ENCODE results near the gene SH2D7. TPM values are rescaled to one million over a fixed set of nuclear protein-coding genes. Genes with fewer than 3 reads are reported as not detected.
A peak's percentile ranks its signal among the peaks of the same experiment; 100 is the strongest.

Gene SH2D7
- total and polyA plus RNA-seq, 5 donors: 0.02 TPM; not detected in 4

DNA sequence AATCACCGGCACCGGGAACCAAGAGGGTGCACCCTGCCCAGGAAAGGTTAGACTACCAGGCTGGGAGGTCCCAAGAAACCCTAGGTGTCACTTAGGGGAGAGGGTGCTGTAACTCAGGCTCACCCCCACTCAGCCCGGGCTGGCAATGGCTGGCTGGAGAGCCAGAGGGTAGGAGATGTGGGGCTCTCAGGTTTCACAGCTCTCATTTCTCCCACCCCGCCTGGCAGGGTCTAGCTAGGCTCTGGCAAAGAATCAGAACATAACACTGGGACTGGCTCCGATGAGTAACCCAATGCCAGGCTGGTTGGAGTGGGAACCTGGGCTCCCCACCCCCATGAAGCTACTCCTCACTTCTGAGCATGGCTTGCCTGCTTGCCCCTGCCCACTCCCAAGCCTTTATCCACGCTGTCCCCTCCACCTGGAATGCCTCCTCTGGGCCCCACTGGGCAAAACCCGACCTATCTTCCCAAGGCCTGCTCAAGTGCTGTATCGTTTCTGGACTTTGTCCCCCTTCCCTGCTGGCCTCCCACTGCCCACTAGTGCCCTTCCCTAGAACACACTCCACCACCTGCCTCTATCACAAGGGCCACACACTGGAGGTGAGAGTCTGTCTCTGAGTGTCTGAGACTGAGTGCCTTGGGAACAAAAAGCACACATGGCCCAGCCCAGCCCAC is 36.9 kb downstream of the SH2D7 start:
- ATAC-seq: peak; percentile 41 to 52
- peak; percentile 33 to 58 (median 58) for DNase-seq
- intact Hi-C loops (cut with DNase I): loop anchor here in 2 of 4 donors (5.0 to 10.0 kb wide), 2 partner anchors 113 to 296 kb away; no protein-coding TSS in a partner anchor
- Histone ChIP-seq H3K9me3 (ENCODE audit: control insufficient read depth, low read length) (no peaks in the 10 kb centered on the region), H3K27ac (ENCODE audit: low read length) (no peak overlapping the region), H3K27me3 (ENCODE audit: control insufficient read depth, insufficient read depth) (no peaks in the 10 kb centered on the region), H3K4me3 (ENCODE audit: low read length) (no peak overlapping the region), H3K4me1 (ENCODE audit: control insufficient read depth, insufficient read depth, low read length) (no peaks in the 10 kb centered on the region)
- 51% methylated on average over 8 of the region's 8 CpGs for WGBS

DNA sequence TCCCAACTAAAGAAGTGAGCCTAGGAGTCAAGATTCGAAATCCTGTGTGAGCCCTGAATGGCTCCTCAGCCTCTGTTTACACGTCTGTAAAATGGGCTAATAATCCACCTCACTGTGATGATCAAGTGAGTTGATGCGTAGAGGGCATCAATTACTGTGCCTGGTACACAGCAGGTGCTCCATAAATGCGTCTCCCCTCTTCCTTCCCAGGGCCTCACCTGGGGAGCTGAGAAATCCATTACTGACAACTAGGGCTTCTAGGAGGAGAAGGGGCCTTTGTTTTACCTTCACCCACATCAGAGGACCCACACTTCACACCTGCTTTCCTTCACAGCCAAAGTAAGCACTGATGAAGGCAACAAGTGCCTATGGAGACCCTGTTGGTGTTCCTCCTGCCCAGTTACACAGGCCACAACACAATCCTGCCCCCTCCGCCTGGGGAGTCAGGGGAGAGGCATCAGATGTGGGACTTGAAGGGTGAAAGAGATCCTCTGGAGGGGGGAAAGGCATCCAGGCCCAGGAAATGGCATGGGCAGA is 37.5 kb downstream of the SH2D7 start:
- no peak overlapping the region for H3K27ac ChIP-seq (ENCODE audit: low read length)
- no peak for ATAC-seq
- intact Hi-C loops (cut with DNase I): loop anchor here in 3 of 4 donors (5.0 to 10.0 kb wide), 2 partner anchors 112 to 295 kb away; no protein-coding TSS in a partner anchor
- WGBS: 91% methylated on average over 5 of the region's 5 CpGs
- no peaks in the 10 kb centered on the region for H3K27me3 ChIP-seq (ENCODE audit: control insufficient read depth, insufficient read depth)
- no peaks in the 10 kb centered on the region for H3K9me3 ChIP-seq (ENCODE audit: control insufficient read depth, low read length)
- DNase-seq: peak in 1 of 3 donors; percentile 22
- H3K4me1 ChIP-seq (ENCODE audit: control insufficient read depth, insufficient read depth, low read length): no peaks in the 10 kb centered on the region
- H3K4me3 ChIP-seq (ENCODE audit: low read length): no peak overlapping the region

DNA sequence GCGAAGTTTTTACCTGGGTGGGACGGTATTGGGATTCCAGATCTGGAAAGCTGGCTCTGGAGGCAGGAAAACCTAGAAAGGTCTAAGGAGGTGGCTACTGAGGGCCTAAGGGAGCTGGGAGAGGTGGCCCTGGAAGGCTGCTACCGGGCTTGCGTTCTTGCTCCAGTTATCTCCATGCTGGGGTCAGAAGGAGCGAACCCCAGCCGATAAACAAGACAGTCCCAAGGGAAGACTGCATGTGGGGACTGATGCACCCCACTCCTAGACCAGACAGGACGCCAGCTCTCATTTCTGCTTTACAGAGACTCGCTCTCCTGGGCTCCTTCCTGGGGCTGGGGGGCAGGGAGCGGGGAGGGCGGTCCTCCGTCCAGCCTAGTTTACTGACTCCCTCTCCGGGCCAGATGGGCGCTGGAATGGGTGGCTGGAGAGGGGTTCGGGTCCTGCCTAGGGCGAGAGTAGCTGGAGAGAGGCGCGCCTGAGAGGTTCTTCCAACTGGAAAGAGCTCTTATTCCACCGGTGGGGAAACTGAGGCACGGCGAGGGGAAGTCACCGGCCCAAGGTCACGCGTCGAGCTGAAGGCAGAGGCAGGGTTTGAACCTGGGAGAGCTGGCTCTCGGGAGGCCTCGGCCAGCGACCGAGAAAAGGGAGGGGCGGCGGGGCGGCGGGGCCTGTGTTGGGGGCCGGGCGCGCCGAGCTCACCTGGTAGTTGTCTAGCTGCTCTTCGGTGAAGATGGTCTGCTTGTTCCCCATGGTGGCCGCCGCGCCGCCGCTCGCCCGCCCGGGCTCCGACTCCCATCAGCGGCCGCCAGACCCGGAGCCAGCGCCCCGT is 38.3 kb downstream of the SH2D7 start:
- ATAC-seq: peak in 1 of 2 donors; percentile 7
- peak overlapping the region; percentile 64 for H3K4me3 ChIP-seq (ENCODE audit: low read length)
- no peaks in the 10 kb centered on the region for H3K4me1 ChIP-seq (ENCODE audit: control insufficient read depth, insufficient read depth, low read length)
- intact Hi-C loops (cut with DNase I): loop anchor here in 1 of 4 donors (5.0 kb wide), 1 partner anchor 112 kb away; no protein-coding TSS in a partner anchor
- peak in 1 of 3 donors; percentile 64 for DNase-seq
- WGBS: 24% methylated on average over 51 of the region's 51 CpGs
- H3K9me3 ChIP-seq (ENCODE audit: control insufficient read depth, low read length): no peaks in the 10 kb centered on the region
- no peaks in the 10 kb centered on the region for H3K27me3 ChIP-seq (ENCODE audit: control insufficient read depth, insufficient read depth)
- no peak overlapping the region for H3K27ac ChIP-seq (ENCODE audit: low read length)

DNA sequence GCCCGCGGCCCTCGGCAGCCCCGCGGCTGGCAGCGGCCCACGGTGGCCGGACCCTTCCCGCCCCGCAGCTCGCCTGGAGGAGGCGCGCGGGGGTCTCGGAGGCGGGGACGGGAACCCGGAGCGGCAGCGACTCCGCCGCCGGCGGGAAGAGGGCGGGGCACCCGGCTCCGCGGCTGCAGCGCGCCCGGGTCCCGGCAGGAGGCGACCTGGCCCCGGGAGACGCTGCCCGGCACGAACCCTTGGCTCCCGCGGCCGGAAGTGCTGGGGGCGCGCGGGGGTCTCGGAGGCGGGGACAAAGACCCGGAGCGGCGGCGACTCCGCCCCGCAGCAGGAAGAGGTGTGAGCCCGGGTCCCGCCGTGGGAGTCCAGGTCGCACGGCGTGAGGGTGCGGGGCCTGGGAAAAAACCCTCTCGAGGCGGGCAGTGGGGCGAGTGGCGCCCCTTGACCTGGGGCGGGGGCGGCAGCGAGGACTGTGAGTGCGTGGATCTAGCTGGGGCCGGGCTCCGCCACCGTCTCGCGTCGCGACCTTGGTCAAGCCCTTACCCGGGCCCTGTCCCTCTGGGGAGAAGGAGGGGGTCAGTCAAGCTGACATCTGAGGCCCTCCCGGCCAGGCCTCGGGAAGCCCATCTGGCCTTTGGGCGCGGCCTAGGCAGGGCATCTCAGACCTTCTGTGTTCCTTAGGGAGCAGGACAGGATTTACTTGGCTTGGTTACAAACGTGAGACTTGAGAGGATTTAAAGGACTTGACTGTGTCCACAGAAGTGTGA is 39.1 kb downstream of the SH2D7 start, which contains the start of gene CIB2:
TSS of gene CIB2 (minus strand) at position 151 of the 767 bp plus-strand sequence. CDS start 230 bp downstream, outside the sequence.
- Histone ChIP-seq H3K9me3 (ENCODE audit: control insufficient read depth, low read length) (no peaks in the 10 kb centered on the region), H3K4me3 (ENCODE audit: low read length) (peak within 1 kb of the TSS; percentile 64), H3K27ac (ENCODE audit: low read length) (peak within 1 kb of the TSS; percentile 44), H3K27me3 (ENCODE audit: control insufficient read depth, insufficient read depth) (no peaks in the 10 kb centered on the region), H3K4me1 (ENCODE audit: control insufficient read depth, insufficient read depth, low read length) (no peaks in the 10 kb centered on the region)
- WGBS: under 1% methylated on average over 79 of the region's 79 CpGs
- DNase-seq (peak; percentile 76 to 92 (median 92)), ATAC-seq (peak; percentile 90 to 91)
- intact Hi-C loops (cut with DNase I): loop anchor here in 1 of 4 donors (5.0 kb wide), 1 partner anchor 111 kb away; no protein-coding TSS in a partner anchor

DNA sequence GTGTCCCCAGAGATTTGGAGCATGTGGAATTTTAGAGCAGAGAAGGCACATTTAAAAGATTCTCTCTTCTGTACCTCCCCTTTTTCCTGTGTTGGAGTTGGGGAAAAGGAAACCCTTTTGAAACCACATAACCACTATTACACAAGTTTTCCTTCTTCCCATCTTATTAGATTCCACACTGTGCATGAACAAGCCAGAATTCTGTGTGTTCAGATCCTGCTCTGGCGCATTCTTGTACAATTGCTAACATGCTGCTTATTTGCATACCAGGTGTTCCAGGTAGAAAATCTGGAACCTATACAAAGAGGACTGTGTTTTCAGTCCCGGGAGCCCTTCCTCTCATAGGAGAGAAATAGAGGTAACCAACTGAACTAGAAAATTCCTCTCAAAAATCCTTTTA is 41.4 kb downstream of the SH2D7 start:
- no peak for ATAC-seq
- 89% methylated on average over 2 of the region's 2 CpGs for WGBS
- H3K4me1 ChIP-seq (ENCODE audit: control insufficient read depth, insufficient read depth, low read length): no peaks in the 10 kb centered on the region
- H3K27me3 ChIP-seq (ENCODE audit: control insufficient read depth, insufficient read depth): no peaks in the 10 kb centered on the region
- DNase-seq: no peak
- H3K9me3 ChIP-seq (ENCODE audit: control insufficient read depth, low read length): no peaks in the 10 kb centered on the region
- H3K4me3 ChIP-seq (ENCODE audit: low read length): no peak overlapping the region
- no peak overlapping the region for H3K27ac ChIP-seq (ENCODE audit: low read length)
- intact Hi-C loops (cut with DNase I): loop anchor here in 1 of 4 donors (5.0 kb wide), 1 partner anchor 108 kb away; no protein-coding TSS in a partner anchor

DNA sequence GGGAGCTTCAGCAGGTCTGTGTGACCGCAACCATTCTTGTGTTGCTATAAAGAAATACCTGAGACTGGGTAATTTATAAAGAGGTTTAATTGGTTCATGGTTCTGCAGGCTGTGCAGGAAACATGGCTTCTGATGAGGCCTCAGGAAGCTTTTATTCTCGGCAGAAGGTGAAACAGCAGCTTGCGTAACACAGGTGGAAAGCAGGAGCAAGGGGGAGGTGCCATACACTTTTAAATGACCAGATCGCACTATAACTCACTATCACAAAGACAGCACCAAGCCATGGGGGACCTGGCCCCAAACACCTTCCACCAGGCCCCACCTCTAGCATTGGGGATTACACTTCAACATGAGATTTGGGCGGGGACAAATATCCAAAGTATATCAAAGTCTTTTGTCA is 47.2 kb downstream of the SH2D7 start:
- Histone ChIP-seq H3K4me1 (ENCODE audit: control insufficient read depth, insufficient read depth, low read length) (no peaks in the 10 kb centered on the region), H3K9me3 (ENCODE audit: control insufficient read depth, low read length) (no peaks in the 10 kb centered on the region), H3K27ac (ENCODE audit: low read length) (no peak overlapping the region), H3K4me3 (ENCODE audit: low read length) (no peak overlapping the region), H3K27me3 (ENCODE audit: control insufficient read depth, insufficient read depth) (no peaks in the 10 kb centered on the region)
- 92% methylated on average over 5 of the region's 5 CpGs for WGBS
- ATAC-seq: no peak
- DNase-seq: no peak
- intact Hi-C loops (cut with DNase I): no loop called here

DNA sequence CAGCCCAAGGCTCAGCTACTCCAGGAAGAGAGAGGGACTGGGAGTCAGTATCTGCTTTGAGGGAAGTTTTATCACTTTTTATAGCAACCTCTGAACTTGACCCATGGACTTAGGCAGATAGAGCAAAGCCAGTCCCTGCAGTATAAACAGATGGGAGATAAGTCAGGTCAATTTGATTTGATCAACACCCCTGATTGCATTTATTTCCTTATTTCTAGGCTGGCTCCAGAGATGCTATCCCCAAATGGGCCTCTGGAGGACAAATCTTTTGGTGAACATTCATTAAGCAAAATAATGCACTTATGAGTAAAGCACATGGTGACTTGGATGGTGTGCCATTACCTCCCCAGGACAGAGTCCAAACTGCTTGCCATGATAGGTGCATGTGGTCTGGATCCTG is 47.9 kb downstream of the SH2D7 start:
- no peaks in the 10 kb centered on the region for H3K9me3 ChIP-seq (ENCODE audit: control insufficient read depth, low read length)
- DNase-seq: no peak
- intact Hi-C loops (cut with DNase I): no loop called here
- H3K4me1 ChIP-seq (ENCODE audit: control insufficient read depth, insufficient read depth, low read length): no peaks in the 10 kb centered on the region
- no peaks in the 10 kb centered on the region for H3K27me3 ChIP-seq (ENCODE audit: control insufficient read depth, insufficient read depth)
- no peak overlapping the region for H3K27ac ChIP-seq (ENCODE audit: low read length)
- no peak for ATAC-seq
- no peak overlapping the region for H3K4me3 ChIP-seq (ENCODE audit: low read length)

DNA sequence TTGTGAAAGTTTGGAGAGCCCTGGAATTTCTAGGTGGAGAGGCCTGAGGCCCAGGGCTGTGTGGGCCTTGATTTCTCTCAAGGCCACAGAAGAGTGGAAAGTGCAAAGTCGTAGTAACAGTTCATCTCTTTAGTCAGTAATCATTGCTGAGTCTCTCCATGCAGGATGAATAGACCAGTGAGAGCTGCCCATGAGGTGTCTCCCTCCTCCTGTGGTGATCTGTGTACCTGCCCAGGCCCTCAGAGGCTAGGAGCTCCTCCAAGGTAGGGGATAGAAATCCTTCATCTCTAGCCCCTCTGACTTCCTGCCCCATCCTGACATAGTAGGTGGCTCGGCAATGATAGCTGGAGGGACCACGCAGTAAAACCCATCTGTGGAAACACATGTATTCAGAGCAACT is 50.0 kb downstream of the SH2D7 start:
- no peaks in the 10 kb centered on the region for H3K4me1 ChIP-seq (ENCODE audit: control insufficient read depth, insufficient read depth, low read length)
- no peaks in the 10 kb centered on the region for H3K27me3 ChIP-seq (ENCODE audit: control insufficient read depth, insufficient read depth)
- ATAC-seq: no peak
- no peak for DNase-seq
- 91% methylated on average over 3 of the region's 3 CpGs for WGBS
- no peaks in the 10 kb centered on the region for H3K9me3 ChIP-seq (ENCODE audit: control insufficient read depth, low read length)
- H3K27ac ChIP-seq (ENCODE audit: low read length): no peak overlapping the region
- intact Hi-C loops (cut with DNase I): no loop called here
- no peak overlapping the region for H3K4me3 ChIP-seq (ENCODE audit: low read length)

GRCh38 chr15:78146425-78147154 is 54.2 kb downstream of the SH2D7 start:
- no peak for DNase-seq
- H3K9me3 ChIP-seq (ENCODE audit: control insufficient read depth, low read length): no peaks in the 10 kb centered on the region
- no peak for ATAC-seq
- intact Hi-C loops (cut with DNase I): no loop called here
- H3K4me3 ChIP-seq (ENCODE audit: low read length): no peak overlapping the region
- peaks cover 4% of the 10 kb centered on the region for H3K4me1 ChIP-seq (ENCODE audit: control insufficient read depth, insufficient read depth, low read length)
- peak overlapping the region; percentile 83 for H3K27ac ChIP-seq (ENCODE audit: low read length)
- WGBS: 77% methylated on average over 4 of the region's 4 CpGs
- H3K27me3 ChIP-seq (ENCODE audit: control insufficient read depth, insufficient read depth): no peaks in the 10 kb centered on the region

DNA sequence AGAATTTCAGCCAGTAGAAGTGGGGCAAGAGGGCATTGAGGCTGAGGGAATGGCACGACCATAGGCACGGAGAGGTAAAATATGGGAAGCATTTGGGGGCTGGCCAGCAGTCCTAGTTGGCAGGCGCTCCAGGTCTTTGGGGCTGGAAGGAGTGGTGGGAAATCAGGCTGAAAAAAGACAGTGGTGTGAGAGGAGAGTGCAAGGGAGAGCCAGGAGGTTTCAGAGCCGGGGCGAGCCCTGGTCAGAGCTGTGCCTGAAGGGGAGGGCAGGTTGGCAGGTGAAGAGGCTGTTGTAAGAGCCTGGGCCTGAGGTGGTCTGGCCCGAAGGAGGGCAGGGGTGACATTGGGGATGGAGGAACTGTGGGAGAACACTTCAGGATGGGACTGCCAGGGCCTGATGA is 55.2 kb downstream of the SH2D7 start:
- intact Hi-C loops (cut with DNase I): no loop called here
- Histone ChIP-seq H3K9me3 (ENCODE audit: control insufficient read depth, low read length) (no peaks in the 10 kb centered on the region), H3K4me1 (ENCODE audit: control insufficient read depth, insufficient read depth, low read length) (peaks cover 4% of the 10 kb centered on the region), H3K27me3 (ENCODE audit: control insufficient read depth, insufficient read depth) (no peaks in the 10 kb centered on the region), H3K4me3 (ENCODE audit: low read length) (no peak overlapping the region), H3K27ac (ENCODE audit: low read length) (peak overlapping the region; percentile 83)
- ATAC-seq: peak in 1 of 2 donors; percentile 12
- peak in 2 of 3 donors; percentile 33 to 63 for DNase-seq
- 78% methylated on average over 6 of the region's 6 CpGs for WGBS

Data from right cardiac atrium (tissue), 5 donors.